K562 (cell line): ENCODE measurements around the gene DDX41. TPM values are rescaled to one million over a fixed set of nuclear protein-coding genes. Genes with fewer than 3 reads are reported as not detected.

Experiments used
- ADNP ChIP-seq: fragments of 200-800 bp; sonication (Bioruptor generic); IDR thresholded peaks from 2 replicates; pipeline ENCODE4 v1.6.1; 2016; ENCODE audit warnings: missing genetic modification characterization, missing compliant biosample characterization
- ESRRA ChIP-seq: fragments of 450-650 bp; IDR thresholded peaks from 2 replicates; pipeline ENCODE4 v1.6.1; 2014; ENCODE audit warnings: low read depth, mild to moderate bottlenecking, moderate library complexity, borderline replicate concordance
- HSF4 ChIP-seq: fragments of 250-450 bp; sonication (Bioruptor Pico); IDR thresholded peaks from 2 replicates; pipeline ENCODE4 v2.1.2; 2022; ENCODE audit warnings: mild to moderate bottlenecking, moderate library complexity, borderline replicate concordance
- PHB ChIP-seq: fragments of 250-450 bp; sonication (Bioruptor Pico); IDR thresholded peaks from 2 replicates; pipeline ENCODE4 v1.5.0; 2021
- PRMT5 ChIP-seq: sonication (generic); formaldehyde crosslinking; IDR thresholded peaks from 2 replicates; pipeline ENCODE4 v1.5.0; 2020; ENCODE audit warnings: missing genetic modification reagents
- PTTG1 ChIP-seq: fragments of 450-650 bp; IDR thresholded peaks from 2 replicates; pipeline ENCODE4 v1.6.1; 2016; ENCODE audit warnings: low read depth, mild to moderate bottlenecking, missing genetic modification characterization, missing compliant biosample characterization
- RBM25 ChIP-seq: fragments of 200-400 bp; formaldehyde crosslinking; IDR thresholded peaks from 2 replicates; pipeline ENCODE4 v1.6.1; 2018; ENCODE audit warnings: low read length, low read depth, moderate library complexity; ENCODE audit not compliant: severe bottlenecking
- ZFP36 ChIP-seq: fragments of 150-350 bp; IDR thresholded peaks from 2 replicates; pipeline ENCODE4 v1.6.1; 2018; ENCODE audit warnings: low read length, low read depth; ENCODE audit not compliant: partially characterized antibody
- polyA plus RNA-seq, 8 experiments: library from polyadenylated mRNA; depleted of rRNA in 4 of 8; stranded (reverse) in 5 of 8; unstranded in 3 of 8; fragments of >200 nt; fragmentation: Nextera tagmentation in 2 of 8; fragmentation: Illumina TruSeq in 1 of 8; extraction: Ambion mirVana in 2 of 8; extraction: Trizol in 1 of 8; gene quantifications; 2 replicates each; pipeline versions ENCODE4 v1.2.1 to v1.2.3, GENCODE V29; 2011 to 2014; ENCODE audit warnings: inconsistent platforms in 1 of 8, missing spikeins in 1 of 8
- total RNA-seq, 7 experiments: library from RNA; depleted of rRNA in 6 of 7; stranded (reverse); fragments of >200 nt in 6 of 7; fragmentation: Illumina TruSeq in 2 of 7; extraction: Trizol in 2 of 7; gene quantifications; 2 replicates each; pipeline versions ENCODE4 v1.2.1 to v1.2.3, GENCODE V29; 2011 to 2021; ENCODE audit warnings: low replicate concordance in 1 of 7
- TF ChIP-seq, protein P1 (sequence below): fragments of 450-650 bp; IDR thresholded peaks from 2 replicates; pipeline ENCODE4 v1.6.1; 2016; ENCODE audit warnings: mild to moderate bottlenecking, moderate library complexity
- TF ChIP-seq, protein P2 (sequence below): sonication (generic); formaldehyde crosslinking; IDR thresholded peaks from 2 replicates; pipeline ENCODE4 v1.8.1; 2023; ENCODE audit warnings: mild to moderate bottlenecking, missing genetic modification reagents
- TF ChIP-seq, protein P3 (sequence below): fragments of 250-450 bp; sonication (Bioruptor Pico); IDR thresholded peaks from 2 replicates; pipeline ENCODE4 v1.5.0; 2021; ENCODE audit warnings: mild to moderate bottlenecking, borderline replicate concordance

The DDX41 gene
- total and polyA plus RNA-seq, 9 of the 15 experiments (the other 6 are each of a cell fraction or from before 2014, with no cell fraction given): 38.2 to 284 (median 116) TPM

DNA sequence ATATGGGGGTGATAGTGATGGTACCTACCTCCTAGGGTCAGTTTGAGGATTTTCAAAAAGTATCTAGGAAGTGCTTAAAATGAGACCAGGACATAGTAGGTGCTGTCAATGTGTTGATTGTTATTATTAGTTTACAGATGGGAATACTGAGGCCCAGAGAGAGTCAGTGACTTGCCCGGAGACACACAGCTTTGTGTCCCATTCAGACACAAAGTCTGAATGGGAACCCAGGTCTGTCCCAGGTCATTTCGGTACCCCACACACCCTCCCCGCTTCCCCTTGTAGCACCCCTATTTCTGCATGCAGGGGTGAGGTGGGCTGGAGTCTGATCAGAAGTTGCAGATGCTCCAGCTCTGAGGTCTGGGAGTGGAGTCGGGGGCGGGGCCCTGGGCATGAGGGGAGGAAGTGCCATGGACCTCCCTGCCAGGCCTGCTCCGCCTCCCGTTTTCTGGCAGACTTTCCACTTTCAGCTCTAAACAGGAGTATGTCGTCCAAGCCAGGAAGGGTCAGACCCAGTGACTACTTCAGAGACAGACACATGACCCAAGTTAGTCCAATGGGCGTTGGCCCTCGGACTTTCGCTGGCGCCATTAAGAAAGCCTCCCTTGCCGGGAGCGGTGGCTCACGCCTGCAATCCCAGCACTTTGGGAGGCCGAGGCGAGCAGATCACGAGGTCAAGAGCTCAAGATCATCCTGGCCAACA, 40.1 kb downstream of the DDX41 start (continued):
- TF ChIP-seq ZFP36 (peak; percentile 67), ESRRA (peak; percentile 86), PRMT5 (no peak), RBM25 (peak; percentile 29), PTTG1 (tag) (no peak), PHB (CRISPR knock-in tag) (no peak), ADNP (tag) (no peak), HSF4 (CRISPR knock-in tag) (no peak)
- TF ChIP-seq, protein P1, sequence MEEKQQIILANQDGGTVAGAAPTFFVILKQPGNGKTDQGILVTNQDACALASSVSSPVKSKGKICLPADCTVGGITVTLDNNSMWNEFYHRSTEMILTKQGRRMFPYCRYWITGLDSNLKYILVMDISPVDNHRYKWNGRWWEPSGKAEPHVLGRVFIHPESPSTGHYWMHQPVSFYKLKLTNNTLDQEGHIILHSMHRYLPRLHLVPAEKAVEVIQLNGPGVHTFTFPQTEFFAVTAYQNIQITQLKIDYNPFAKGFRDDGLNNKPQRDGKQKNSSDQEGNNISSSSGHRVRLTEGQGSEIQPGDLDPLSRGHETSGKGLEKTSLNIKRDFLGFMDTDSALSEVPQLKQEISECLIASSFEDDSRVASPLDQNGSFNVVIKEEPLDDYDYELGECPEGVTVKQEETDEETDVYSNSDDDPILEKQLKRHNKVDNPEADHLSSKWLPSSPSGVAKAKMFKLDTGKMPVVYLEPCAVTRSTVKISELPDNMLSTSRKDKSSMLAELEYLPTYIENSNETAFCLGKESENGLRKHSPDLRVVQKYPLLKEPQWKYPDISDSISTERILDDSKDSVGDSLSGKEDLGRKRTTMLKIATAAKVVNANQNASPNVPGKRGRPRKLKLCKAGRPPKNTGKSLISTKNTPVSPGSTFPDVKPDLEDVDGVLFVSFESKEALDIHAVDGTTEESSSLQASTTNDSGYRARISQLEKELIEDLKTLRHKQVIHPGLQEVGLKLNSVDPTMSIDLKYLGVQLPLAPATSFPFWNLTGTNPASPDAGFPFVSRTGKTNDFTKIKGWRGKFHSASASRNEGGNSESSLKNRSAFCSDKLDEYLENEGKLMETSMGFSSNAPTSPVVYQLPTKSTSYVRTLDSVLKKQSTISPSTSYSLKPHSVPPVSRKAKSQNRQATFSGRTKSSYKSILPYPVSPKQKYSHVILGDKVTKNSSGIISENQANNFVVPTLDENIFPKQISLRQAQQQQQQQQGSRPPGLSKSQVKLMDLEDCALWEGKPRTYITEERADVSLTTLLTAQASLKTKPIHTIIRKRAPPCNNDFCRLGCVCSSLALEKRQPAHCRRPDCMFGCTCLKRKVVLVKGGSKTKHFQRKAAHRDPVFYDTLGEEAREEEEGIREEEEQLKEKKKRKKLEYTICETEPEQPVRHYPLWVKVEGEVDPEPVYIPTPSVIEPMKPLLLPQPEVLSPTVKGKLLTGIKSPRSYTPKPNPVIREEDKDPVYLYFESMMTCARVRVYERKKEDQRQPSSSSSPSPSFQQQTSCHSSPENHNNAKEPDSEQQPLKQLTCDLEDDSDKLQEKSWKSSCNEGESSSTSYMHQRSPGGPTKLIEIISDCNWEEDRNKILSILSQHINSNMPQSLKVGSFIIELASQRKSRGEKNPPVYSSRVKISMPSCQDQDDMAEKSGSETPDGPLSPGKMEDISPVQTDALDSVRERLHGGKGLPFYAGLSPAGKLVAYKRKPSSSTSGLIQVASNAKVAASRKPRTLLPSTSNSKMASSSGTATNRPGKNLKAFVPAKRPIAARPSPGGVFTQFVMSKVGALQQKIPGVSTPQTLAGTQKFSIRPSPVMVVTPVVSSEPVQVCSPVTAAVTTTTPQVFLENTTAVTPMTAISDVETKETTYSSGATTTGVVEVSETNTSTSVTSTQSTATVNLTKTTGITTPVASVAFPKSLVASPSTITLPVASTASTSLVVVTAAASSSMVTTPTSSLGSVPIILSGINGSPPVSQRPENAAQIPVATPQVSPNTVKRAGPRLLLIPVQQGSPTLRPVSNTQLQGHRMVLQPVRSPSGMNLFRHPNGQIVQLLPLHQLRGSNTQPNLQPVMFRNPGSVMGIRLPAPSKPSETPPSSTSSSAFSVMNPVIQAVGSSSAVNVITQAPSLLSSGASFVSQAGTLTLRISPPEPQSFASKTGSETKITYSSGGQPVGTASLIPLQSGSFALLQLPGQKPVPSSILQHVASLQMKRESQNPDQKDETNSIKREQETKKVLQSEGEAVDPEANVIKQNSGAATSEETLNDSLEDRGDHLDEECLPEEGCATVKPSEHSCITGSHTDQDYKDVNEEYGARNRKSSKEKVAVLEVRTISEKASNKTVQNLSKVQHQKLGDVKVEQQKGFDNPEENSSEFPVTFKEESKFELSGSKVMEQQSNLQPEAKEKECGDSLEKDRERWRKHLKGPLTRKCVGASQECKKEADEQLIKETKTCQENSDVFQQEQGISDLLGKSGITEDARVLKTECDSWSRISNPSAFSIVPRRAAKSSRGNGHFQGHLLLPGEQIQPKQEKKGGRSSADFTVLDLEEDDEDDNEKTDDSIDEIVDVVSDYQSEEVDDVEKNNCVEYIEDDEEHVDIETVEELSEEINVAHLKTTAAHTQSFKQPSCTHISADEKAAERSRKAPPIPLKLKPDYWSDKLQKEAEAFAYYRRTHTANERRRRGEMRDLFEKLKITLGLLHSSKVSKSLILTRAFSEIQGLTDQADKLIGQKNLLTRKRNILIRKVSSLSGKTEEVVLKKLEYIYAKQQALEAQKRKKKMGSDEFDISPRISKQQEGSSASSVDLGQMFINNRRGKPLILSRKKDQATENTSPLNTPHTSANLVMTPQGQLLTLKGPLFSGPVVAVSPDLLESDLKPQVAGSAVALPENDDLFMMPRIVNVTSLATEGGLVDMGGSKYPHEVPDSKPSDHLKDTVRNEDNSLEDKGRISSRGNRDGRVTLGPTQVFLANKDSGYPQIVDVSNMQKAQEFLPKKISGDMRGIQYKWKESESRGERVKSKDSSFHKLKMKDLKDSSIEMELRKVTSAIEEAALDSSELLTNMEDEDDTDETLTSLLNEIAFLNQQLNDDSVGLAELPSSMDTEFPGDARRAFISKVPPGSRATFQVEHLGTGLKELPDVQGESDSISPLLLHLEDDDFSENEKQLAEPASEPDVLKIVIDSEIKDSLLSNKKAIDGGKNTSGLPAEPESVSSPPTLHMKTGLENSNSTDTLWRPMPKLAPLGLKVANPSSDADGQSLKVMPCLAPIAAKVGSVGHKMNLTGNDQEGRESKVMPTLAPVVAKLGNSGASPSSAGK: no peak
- TF ChIP-seq, protein P2, sequence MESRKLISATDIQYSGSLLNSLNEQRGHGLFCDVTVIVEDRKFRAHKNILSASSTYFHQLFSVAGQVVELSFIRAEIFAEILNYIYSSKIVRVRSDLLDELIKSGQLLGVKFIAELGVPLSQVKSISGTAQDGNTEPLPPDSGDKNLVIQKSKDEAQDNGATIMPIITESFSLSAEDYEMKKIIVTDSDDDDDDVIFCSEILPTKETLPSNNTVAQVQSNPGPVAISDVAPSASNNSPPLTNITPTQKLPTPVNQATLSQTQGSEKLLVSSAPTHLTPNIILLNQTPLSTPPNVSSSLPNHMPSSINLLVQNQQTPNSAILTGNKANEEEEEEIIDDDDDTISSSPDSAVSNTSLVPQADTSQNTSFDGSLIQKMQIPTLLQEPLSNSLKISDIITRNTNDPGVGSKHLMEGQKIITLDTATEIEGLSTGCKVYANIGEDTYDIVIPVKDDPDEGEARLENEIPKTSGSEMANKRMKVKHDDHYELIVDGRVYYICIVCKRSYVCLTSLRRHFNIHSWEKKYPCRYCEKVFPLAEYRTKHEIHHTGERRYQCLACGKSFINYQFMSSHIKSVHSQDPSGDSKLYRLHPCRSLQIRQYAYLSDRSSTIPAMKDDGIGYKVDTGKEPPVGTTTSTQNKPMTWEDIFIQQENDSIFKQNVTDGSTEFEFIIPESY (CRISPR knock-in tag): peak; percentile 64; the same call in 1 of the 2 replicates
- TF ChIP-seq, protein P3, sequence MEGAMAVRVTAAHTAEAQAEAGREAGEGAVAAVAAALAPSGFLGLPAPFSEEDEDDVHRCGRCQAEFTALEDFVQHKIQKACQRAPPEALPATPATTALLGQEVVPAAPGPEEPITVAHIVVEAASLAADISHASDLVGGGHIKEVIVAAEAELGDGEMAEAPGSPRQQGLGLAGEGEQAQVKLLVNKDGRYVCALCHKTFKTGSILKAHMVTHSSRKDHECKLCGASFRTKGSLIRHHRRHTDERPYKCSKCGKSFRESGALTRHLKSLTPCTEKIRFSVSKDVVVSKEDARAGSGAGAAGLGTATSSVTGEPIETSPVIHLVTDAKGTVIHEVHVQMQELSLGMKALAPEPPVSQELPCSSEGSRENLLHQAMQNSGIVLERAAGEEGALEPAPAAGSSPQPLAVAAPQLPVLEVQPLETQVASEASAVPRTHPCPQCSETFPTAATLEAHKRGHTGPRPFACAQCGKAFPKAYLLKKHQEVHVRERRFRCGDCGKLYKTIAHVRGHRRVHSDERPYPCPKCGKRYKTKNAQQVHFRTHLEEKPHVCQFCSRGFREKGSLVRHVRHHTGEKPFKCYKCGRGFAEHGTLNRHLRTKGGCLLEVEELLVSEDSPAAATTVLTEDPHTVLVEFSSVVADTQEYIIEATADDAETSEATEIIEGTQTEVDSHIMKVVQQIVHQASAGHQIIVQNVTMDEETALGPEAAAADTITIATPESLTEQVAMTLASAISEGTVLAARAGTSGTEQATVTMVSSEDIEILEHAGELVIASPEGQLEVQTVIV (CRISPR knock-in tag): no peak
